Ishikawa (cell line): ENCODE results near the gene TMPRSS7.

Experiments
- CEBPB ChIP-seq: IDR thresholded peaks from 2 replicates; pipeline ENCODE4 v1.6.1; 2012
- EP300 ChIP-seq: IDR thresholded peaks from 2 replicates; pipeline ENCODE4 v1.6.1; 2012; ENCODE audit warnings: borderline replicate concordance
- RAD21 ChIP-seq: IDR thresholded peaks from 2 replicates; pipeline ENCODE4 v1.6.1; 2012; ENCODE audit warnings: low read depth
- TF ChIP-seq, protein P1 (sequence below): IDR thresholded peaks from 2 replicates; pipeline ENCODE4 v1.6.1; 2012
- TF ChIP-seq, protein P2 (sequence below): IDR thresholded peaks from 2 replicates; pipeline ENCODE4 v1.6.1; 2012; ENCODE audit warnings: low read depth, mild to moderate bottlenecking

DNA sequence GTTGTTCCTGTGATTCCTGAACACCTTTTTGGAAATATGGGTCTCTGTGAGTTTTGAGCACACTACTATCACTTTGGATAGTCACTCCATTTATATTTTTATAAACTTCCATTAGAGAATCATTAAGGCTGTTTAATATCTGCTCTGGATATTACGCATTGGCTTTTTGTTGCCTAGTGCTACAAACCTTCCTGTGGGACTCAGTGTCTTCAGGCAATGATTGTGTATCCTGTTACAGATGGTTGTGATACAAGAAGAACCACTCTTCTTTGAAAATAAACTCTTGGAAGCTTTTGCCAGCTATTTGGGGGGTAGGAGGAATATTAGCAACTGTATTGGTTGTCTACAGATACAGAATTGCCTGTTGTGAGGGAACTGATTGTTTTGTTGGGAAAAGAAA is 82.9 kb downstream of the TMPRSS7 start:
- TF ChIP-seq, protein P1, sequence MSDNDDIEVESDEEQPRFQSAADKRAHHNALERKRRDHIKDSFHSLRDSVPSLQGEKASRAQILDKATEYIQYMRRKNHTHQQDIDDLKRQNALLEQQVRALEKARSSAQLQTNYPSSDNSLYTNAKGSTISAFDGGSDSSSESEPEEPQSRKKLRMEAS = no peak
- TF ChIP-seq RAD21 = no peak
- no peak for TF ChIP-seq EP300
- TF ChIP-seq CEBPB = no peak
- TF ChIP-seq, protein P2, sequence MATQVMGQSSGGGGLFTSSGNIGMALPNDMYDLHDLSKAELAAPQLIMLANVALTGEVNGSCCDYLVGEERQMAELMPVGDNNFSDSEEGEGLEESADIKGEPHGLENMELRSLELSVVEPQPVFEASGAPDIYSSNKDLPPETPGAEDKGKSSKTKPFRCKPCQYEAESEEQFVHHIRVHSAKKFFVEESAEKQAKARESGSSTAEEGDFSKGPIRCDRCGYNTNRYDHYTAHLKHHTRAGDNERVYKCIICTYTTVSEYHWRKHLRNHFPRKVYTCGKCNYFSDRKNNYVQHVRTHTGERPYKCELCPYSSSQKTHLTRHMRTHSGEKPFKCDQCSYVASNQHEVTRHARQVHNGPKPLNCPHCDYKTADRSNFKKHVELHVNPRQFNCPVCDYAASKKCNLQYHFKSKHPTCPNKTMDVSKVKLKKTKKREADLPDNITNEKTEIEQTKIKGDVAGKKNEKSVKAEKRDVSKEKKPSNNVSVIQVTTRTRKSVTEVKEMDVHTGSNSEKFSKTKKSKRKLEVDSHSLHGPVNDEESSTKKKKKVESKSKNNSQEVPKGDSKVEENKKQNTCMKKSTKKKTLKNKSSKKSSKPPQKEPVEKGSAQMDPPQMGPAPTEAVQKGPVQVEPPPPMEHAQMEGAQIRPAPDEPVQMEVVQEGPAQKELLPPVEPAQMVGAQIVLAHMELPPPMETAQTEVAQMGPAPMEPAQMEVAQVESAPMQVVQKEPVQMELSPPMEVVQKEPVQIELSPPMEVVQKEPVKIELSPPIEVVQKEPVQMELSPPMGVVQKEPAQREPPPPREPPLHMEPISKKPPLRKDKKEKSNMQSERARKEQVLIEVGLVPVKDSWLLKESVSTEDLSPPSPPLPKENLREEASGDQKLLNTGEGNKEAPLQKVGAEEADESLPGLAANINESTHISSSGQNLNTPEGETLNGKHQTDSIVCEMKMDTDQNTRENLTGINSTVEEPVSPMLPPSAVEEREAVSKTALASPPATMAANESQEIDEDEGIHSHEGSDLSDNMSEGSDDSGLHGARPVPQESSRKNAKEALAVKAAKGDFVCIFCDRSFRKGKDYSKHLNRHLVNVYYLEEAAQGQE = no peak
